Measurements from ENCODE around the gene OR2V2.

OR2V2 gene

DNA sequence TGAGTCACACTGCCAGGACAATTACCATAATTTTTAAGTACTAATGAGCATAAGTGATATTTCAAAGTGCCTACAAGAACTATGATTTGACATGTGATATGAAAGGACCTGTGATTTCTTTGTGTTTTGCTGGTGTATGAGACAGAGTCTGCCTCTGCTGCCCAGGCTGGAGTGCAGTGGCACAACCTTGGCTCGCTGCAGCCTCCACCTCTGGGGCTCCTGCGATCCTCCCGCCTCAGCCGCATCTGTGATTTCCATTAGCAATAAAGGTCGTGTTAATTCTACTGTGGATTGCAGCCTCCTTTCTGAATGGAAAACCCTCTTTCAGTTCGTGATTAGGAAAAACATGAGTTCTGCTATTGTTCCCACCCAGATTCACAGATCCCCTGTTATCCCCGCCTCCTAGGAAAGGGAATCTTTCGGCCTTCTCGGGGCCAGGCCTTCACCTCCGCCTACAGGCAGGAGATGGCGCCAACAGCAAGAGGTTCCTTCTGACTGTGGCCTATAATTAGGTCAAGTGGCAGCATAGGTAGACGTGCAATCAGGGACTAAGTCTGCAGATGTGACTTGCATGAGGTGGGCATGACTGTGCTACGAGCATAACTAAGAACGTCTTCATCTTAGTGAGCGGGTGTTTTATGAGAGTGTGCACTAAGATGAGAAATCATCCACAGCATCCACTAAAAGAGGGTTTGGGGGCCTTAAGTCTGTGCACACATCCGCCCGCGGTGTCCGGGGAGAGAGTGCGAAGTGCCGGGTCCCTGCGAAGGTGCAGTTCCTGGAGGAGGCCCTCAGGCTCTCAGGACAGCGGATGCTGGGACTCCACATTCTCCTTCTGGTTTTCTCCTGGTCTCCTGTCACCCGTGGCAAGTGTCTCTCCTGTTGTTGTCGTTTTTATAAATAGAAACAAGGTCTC is 34.5 kb downstream of the OR2V2 start:
- no peaks in the 10 kb centered on the region for H3K36me3 ChIP-seq (ENCODE audit: insufficient read depth, insufficient read length, low read length)
- no peaks in the 10 kb centered on the region for H3K4me1 ChIP-seq (ENCODE audit: insufficient read depth, insufficient read length)
- no peak overlapping the region for H3K9ac ChIP-seq (ENCODE audit: insufficient read length, low read depth)
- no peaks in the 10 kb centered on the region for H3K27me3 ChIP-seq (ENCODE audit: insufficient read depth, insufficient read length)
- H3K4me3 ChIP-seq (ENCODE audit: insufficient read length, low read depth), result no peak overlapping the region
- H3K9me3 ChIP-seq (ENCODE audit: insufficient read depth, low read length), result peaks cover 25% of the 10 kb centered on the region; the same call in 1 of the 2 replicates
- DNase-seq (ENCODE audit: low read depth, low spot score), result no peak
- no peak for TF ChIP-seq ZNF274 (IDR thresholded peaks at IDR 0.05; ENCODE audit: low read depth, low read length)
- TF ChIP-seq YY1 (IDR thresholded peaks at IDR 0.05; ENCODE audit: insufficient read depth, insufficient read length), result no peak
- TF ChIP-seq SUZ12 (IDR thresholded peaks at IDR 0.05; ENCODE audit: extremely low read depth, insufficient read depth, insufficient read length), result no peak

GRCh38 chr5:181182651-181183050 is 35.3 kb downstream of the OR2V2 start:
- no peaks in the 10 kb centered on the region for H3K36me3 ChIP-seq (ENCODE audit: insufficient read depth, insufficient read length, low read length)
- no peak overlapping the region for H3K9ac ChIP-seq (ENCODE audit: insufficient read length, low read depth)
- no peak for DNase-seq (ENCODE audit: low read depth, low spot score)
- peaks cover 25% of the 10 kb centered on the region; the same call in 1 of the 2 replicates for H3K9me3 ChIP-seq (ENCODE audit: insufficient read depth, low read length)
- no peaks in the 10 kb centered on the region for H3K4me1 ChIP-seq (ENCODE audit: insufficient read depth, insufficient read length)
- no peak for TF ChIP-seq SUZ12 (IDR thresholded peaks at IDR 0.05; ENCODE audit: extremely low read depth, insufficient read depth, insufficient read length)
- H3K27me3 ChIP-seq (ENCODE audit: insufficient read depth, insufficient read length), result no peaks in the 10 kb centered on the region
- no peak overlapping the region for H3K4me3 ChIP-seq (ENCODE audit: insufficient read length, low read depth)

GRCh38 chr5:181184845-181185216 is 37.4 kb downstream of the OR2V2 start:
- no peaks in the 10 kb centered on the region for H3K36me3 ChIP-seq (ENCODE audit: insufficient read depth, insufficient read length, low read length)
- H3K9ac ChIP-seq (ENCODE audit: insufficient read length, low read depth), result peak overlapping the region; percentile 56
- H3K4me1 ChIP-seq (ENCODE audit: insufficient read depth, insufficient read length), result peaks cover 1% of the 10 kb centered on the region
- H3K27me3 ChIP-seq (ENCODE audit: insufficient read depth, insufficient read length), result peaks cover 10% of the 10 kb centered on the region
- TF ChIP-seq SUZ12 (IDR thresholded peaks at IDR 0.05; ENCODE audit: extremely low read depth, insufficient read depth, insufficient read length) (no peak), ZNF274 (IDR thresholded peaks at IDR 0.05; ENCODE audit: low read depth, low read length) (no peak), YY1 (IDR thresholded peaks at IDR 0.05; ENCODE audit: insufficient read depth, insufficient read length) (no peak)
- H3K9me3 ChIP-seq (ENCODE audit: insufficient read depth, low read length), result peaks cover 25% of the 10 kb centered on the region; the same call in 1 of the 2 replicates
- peak overlapping the region; percentile 21 for H3K4me3 ChIP-seq (ENCODE audit: insufficient read length, low read depth)
- no peak for DNase-seq (ENCODE audit: low read depth, low spot score)

DNA sequence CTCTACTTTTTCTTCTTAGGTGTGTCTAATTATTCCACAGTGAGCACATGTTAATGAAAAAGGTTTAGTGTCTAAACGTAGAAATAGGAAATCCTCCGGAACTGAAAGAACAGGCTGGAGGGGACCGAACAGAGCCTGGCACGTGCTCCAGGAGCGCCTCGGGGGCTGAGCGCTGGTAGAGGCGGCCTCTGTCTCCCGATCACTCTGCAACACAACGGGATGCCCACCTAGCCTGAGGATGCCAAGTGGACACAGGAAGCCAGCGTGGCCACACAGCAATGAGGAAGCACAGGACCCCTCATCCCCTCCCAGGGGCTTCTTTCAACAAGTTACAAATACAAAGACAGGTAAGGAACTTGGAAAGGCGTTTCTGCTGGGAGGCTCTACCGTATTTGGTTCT is 38.2 kb downstream of the OR2V2 start:
- Histone ChIP-seq H3K9ac (ENCODE audit: insufficient read length, low read depth) (no peak overlapping the region), H3K36me3 (ENCODE audit: insufficient read depth, insufficient read length, low read length) (no peaks in the 10 kb centered on the region), H3K4me1 (ENCODE audit: insufficient read depth, insufficient read length) (peaks cover 2% of the 10 kb centered on the region), H3K4me3 (ENCODE audit: insufficient read length, low read depth) (no peak overlapping the region), H3K27me3 (ENCODE audit: insufficient read depth, insufficient read length) (peaks cover 17% of the 10 kb centered on the region), H3K9me3 (ENCODE audit: insufficient read depth, low read length) (peaks cover 25% of the 10 kb centered on the region; the same call in 1 of the 2 replicates)
- no peak for DNase-seq (ENCODE audit: low read depth, low spot score)
- TF ChIP-seq SUZ12 (IDR thresholded peaks at IDR 0.05; ENCODE audit: extremely low read depth, insufficient read depth, insufficient read length) (no peak), ZNF274 (IDR thresholded peaks at IDR 0.05; ENCODE audit: low read depth, low read length) (no peak), YY1 (IDR thresholded peaks at IDR 0.05; ENCODE audit: insufficient read depth, insufficient read length) (no peak)

DNA sequence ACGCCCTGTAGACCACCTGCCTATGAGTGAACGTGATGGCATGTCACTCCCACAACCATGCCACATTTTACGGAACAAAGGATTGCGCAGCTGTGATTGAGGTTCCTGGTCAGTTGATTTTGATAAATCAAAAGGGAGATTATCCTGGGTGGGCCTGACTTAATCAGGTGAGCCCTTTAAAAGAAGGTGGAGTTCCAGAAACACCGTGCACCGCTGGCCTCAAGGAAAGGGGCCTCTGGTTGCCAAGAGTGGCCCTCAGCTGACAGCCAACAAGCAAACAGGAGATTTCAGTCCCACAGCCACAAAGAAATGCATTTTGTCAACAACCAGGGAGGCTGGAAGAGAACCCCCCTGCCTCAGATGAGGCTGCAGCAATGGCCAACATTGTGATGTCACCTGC is 38.6 kb downstream of the OR2V2 start:
- TF ChIP-seq YY1 (IDR thresholded peaks at IDR 0.05; ENCODE audit: insufficient read depth, insufficient read length) (no peak), SUZ12 (IDR thresholded peaks at IDR 0.05; ENCODE audit: extremely low read depth, insufficient read depth, insufficient read length) (no peak), ZNF274 (IDR thresholded peaks at IDR 0.05; ENCODE audit: low read depth, low read length) (no peak)
- DNase-seq (ENCODE audit: low read depth, low spot score), result no peak
- no peaks in the 10 kb centered on the region for H3K36me3 ChIP-seq (ENCODE audit: insufficient read depth, insufficient read length, low read length)
- peaks cover 22% of the 10 kb centered on the region for H3K27me3 ChIP-seq (ENCODE audit: insufficient read depth, insufficient read length)
- H3K4me1 ChIP-seq (ENCODE audit: insufficient read depth, insufficient read length), result peaks cover 2% of the 10 kb centered on the region
- H3K9me3 ChIP-seq (ENCODE audit: insufficient read depth, low read length), result peaks cover 25% of the 10 kb centered on the region; the same call in 1 of the 2 replicates
- H3K4me3 ChIP-seq (ENCODE audit: insufficient read length, low read depth), result no peak overlapping the region
- H3K9ac ChIP-seq (ENCODE audit: insufficient read length, low read depth), result no peak overlapping the region

GRCh38 chr5:181186986-181187499 is 39.7 kb downstream of the OR2V2 start:
- Histone ChIP-seq H3K4me1 (ENCODE audit: insufficient read depth, insufficient read length) (peaks cover 2% of the 10 kb centered on the region), H3K9me3 (ENCODE audit: insufficient read depth, low read length) (peaks cover 16% of the 10 kb centered on the region; the same call in 1 of the 2 replicates), H3K4me3 (ENCODE audit: insufficient read length, low read depth) (peak overlapping the region; percentile 48), H3K27me3 (ENCODE audit: insufficient read depth, insufficient read length) (peaks cover 26% of the 10 kb centered on the region), H3K36me3 (ENCODE audit: insufficient read depth, insufficient read length, low read length) (no peaks in the 10 kb centered on the region), H3K9ac (ENCODE audit: insufficient read length, low read depth) (peak overlapping the region; percentile 80)
- TF ChIP-seq ZNF274 (IDR thresholded peaks at IDR 0.05; ENCODE audit: low read depth, low read length) (no peak), YY1 (IDR thresholded peaks at IDR 0.05; ENCODE audit: insufficient read depth, insufficient read length) (no peak), SUZ12 (IDR thresholded peaks at IDR 0.05; ENCODE audit: extremely low read depth, insufficient read depth, insufficient read length) (no peak)
- DNase-seq (ENCODE audit: low read depth, low spot score), result no peak

GRCh38 chr5:181187500-181188213 is 40.3 kb downstream of the OR2V2 start:
- DNase-seq (ENCODE audit: low read depth, low spot score), result no peak
- peaks cover 2% of the 10 kb centered on the region for H3K4me1 ChIP-seq (ENCODE audit: insufficient read depth, insufficient read length)

More at GRCh38 chr5:181187500-181188213, 40.3 kb downstream of the OR2V2 start:
- Histone ChIP-seq H3K36me3 (ENCODE audit: insufficient read depth, insufficient read length, low read length) (no peaks in the 10 kb centered on the region), H3K27me3 (ENCODE audit: insufficient read depth, insufficient read length) (peaks cover 26% of the 10 kb centered on the region), H3K9ac (ENCODE audit: insufficient read length, low read depth) (peak overlapping the region; percentile 80), H3K9me3 (ENCODE audit: insufficient read depth, low read length) (peaks cover 10% of the 10 kb centered on the region; the same call in 1 of the 2 replicates), H3K4me3 (ENCODE audit: insufficient read length, low read depth) (peak overlapping the region; percentile 80)
- TF ChIP-seq SUZ12 (IDR thresholded peaks at IDR 0.05; ENCODE audit: extremely low read depth, insufficient read depth, insufficient read length) (no peak), YY1 (IDR thresholded peaks at IDR 0.05; ENCODE audit: insufficient read depth, insufficient read length) (no peak), ZNF274 (IDR thresholded peaks at IDR 0.05; ENCODE audit: low read depth, low read length) (no peak)
